Mucosa of descending colon (tissue), 3 donors: ENCODE data around the gene SELP. TPM values are rescaled to one million over a fixed set of nuclear protein-coding genes. Genes with fewer than 3 reads are reported as not detected.

ENCODE experiments used
- ATAC-seq: fragments of 200-7000 bp; cut with Tn5 transposase; one replicate; pipeline ENCODE4 v1.9.1; 2020; ENCODE audit warnings: mild to moderate bottlenecking, moderate library complexity
- DNase-seq, 3 donors: peaks; one replicate each; pipeline ENCODE4 v3.0.0-alpha.2; 2020
- H3K36me3 ChIP-seq: fragments of 200-600 bp; one replicate; pipeline ENCODE4 v1.8.0; 2021; ENCODE audit warnings: low read depth, mild to moderate bottlenecking
- H3K4me1 ChIP-seq: fragments of 200-600 bp; one replicate; pipeline ENCODE4 v1.8.0; 2021; ENCODE audit warnings: low read depth, mild to moderate bottlenecking
- H3K4me3 ChIP-seq: fragments of 200-600 bp; one replicate; pipeline ENCODE4 v1.8.0; 2021; ENCODE audit warnings: mild to moderate bottlenecking
- H3K9me3 ChIP-seq: fragments of 200-600 bp; one replicate; pipeline ENCODE4 v1.8.0; 2021; ENCODE audit warnings: mild to moderate bottlenecking
- intact Hi-C, 2 donors: fragments of 100-400 bp; cut with DNase I in 1 of 2; cut with micrococcal nuclease in 1 of 2; formaldehyde crosslinking; loops; one replicate each; pipeline versions ENCODE4 v1.11.0 to v1.11.1; 2022; cut with DNase I, micrococcal nuclease
- total RNA-seq, 3 donors: library from RNA; stranded (reverse); fragmentation: NEBNext Ultra II Directional in 2 of 3; extraction: Animal tissue kit (Norgen Biotek cat#: 25700) in 2 of 3; gene quantifications; one replicate each; pipeline versions ENCODE4 v1.2.1 to v1.2.4, GENCODE V29; 2021 to 2023
- TF ChIP-seq, protein P1 (sequence below): fragments of 200-600 bp; IDR thresholded peaks from one replicate; pipeline ENCODE4 v1.8.0; 2022; ENCODE audit warnings: antibody characterized with exemption, mild to moderate bottlenecking
- donor health status: DM: no; HTN: no; CAD: no; lungs with moderate emphysema.
- donor health status: DM: no; HTN: no; CAD: no.
- donor health status: DM: no; HTN: yes; CAD: no.

SELP gene
- total RNA-seq, 3 donors from 2014 or later = 1.9 to 4.2 (median 2.4) TPM

- Histone ChIP-seq H3K4me1 (no peaks in the 10 kb centered on the region), H3K4me3 (no peak overlapping the region), H3K9me3 (no peaks in the 10 kb centered on the region), H3K36me3 (no peaks in the 10 kb centered on the region)
- ATAC-seq (no peak), DNase-seq (no peak)
- intact Hi-C loops = loop anchor here in 1 of 2 donors (10.0 kb wide), 1 partner anchor 172 kb away; no protein-coding TSS in a partner anchor
- TF ChIP-seq, protein P1, sequence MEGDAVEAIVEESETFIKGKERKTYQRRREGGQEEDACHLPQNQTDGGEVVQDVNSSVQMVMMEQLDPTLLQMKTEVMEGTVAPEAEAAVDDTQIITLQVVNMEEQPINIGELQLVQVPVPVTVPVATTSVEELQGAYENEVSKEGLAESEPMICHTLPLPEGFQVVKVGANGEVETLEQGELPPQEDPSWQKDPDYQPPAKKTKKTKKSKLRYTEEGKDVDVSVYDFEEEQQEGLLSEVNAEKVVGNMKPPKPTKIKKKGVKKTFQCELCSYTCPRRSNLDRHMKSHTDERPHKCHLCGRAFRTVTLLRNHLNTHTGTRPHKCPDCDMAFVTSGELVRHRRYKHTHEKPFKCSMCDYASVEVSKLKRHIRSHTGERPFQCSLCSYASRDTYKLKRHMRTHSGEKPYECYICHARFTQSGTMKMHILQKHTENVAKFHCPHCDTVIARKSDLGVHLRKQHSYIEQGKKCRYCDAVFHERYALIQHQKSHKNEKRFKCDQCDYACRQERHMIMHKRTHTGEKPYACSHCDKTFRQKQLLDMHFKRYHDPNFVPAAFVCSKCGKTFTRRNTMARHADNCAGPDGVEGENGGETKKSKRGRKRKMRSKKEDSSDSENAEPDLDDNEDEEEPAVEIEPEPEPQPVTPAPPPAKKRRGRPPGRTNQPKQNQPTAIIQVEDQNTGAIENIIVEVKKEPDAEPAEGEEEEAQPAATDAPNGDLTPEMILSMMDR = no peak
These were observed 72.8 kb downstream of the SELP start for GRCh38 chr1:169557131-169557530.

DNA sequence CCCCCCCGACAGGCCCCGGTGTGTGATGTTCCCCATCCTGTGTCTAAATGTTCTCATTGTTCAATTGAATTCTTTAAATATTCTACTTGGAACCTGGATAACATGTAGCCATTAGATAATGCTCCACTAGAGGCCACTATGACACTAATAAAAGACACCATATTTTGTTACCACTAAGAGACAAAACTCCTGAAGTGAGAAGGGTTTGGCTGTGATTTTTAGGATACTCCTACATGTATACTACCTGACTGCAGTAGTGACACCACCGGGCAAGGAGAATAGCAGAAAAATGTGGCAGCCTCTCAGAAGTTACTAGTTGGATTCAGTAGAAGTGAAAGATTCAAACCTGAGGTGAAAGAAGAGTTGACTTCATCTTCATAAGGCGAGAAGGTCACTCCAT lies 79.6 kb downstream of the SELP start:
- no peak for DNase-seq
- intact Hi-C loops = loop anchor here in 1 of 2 donors (10.0 kb wide), 1 partner anchor 165 kb away; no protein-coding TSS in a partner anchor
- TF ChIP-seq, protein P1 = no peak
- H3K9me3 ChIP-seq = no peaks in the 10 kb centered on the region
- H3K4me1 ChIP-seq = no peaks in the 10 kb centered on the region
- no peaks in the 10 kb centered on the region for H3K36me3 ChIP-seq
- no peak overlapping the region for H3K4me3 ChIP-seq
- ATAC-seq = peak; percentile 59

- intact Hi-C loops = loop anchor here (5.0 to 10.0 kb wide), 2 partner anchors 81 to 943 kb away; no protein-coding TSS in a partner anchor
- H3K4me1 ChIP-seq = no peaks in the 10 kb centered on the region
- DNase-seq = peak in 2 of 3 donors; percentile 25 to 30
- TF ChIP-seq, protein P1 = no peak
- no peaks in the 10 kb centered on the region for H3K36me3 ChIP-seq
- ATAC-seq = peak; percentile 87
- H3K4me3 ChIP-seq = no peak overlapping the region
- H3K9me3 ChIP-seq = no peaks in the 10 kb centered on the region
These were observed 81.6 kb downstream of the SELP start for GRCh38 chr1:169548282-169548681.

- Histone ChIP-seq H3K36me3 (no peaks in the 10 kb centered on the region), H3K9me3 (no peaks in the 10 kb centered on the region), H3K4me3 (no peak overlapping the region), H3K4me1 (no peaks in the 10 kb centered on the region)
- DNase-seq (peak in 1 of 3 donors; percentile 88), ATAC-seq (peak; percentile 87)
- TF ChIP-seq, protein P1 = peak; percentile 48
- intact Hi-C loops = loop anchor here (5.0 to 10.0 kb wide), 2 partner anchors 79 to 942 kb away; no protein-coding TSS in a partner anchor
These were observed 83.6 kb downstream of the SELP start for GRCh38 chr1:169546087-169546995.

DNA sequence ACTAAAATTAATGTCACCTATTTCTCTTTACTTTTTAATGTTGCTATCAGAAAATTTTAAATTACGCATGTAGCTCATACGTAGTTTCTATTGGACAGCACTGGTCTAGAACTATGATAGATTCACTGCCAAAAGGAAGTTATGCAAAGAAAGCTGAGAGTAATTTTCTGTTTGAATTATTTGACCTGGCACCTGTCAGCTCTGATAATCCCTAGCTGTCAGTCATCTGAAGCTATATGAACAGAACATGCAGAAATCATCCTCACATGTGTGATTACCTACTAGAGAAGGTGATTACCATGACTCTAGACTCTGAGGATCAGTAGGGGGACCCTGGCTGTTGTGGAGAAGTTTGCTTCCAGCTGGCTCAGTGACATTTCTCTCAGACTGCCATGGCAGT lies 84.5 kb downstream of the SELP start:
- DNase-seq = no peak
- Histone ChIP-seq H3K36me3 (no peaks in the 10 kb centered on the region), H3K4me1 (no peaks in the 10 kb centered on the region), H3K9me3 (no peaks in the 10 kb centered on the region), H3K4me3 (no peak overlapping the region)
- no peak for ATAC-seq
- TF ChIP-seq, protein P1 = no peak
- intact Hi-C loops = loop anchor here (5.0 to 10.0 kb wide), 2 partner anchors 78 to 941 kb away; no protein-coding TSS in a partner anchor
